ENCODE data around the gene STARD6. TPM values are rescaled to one million over a fixed set of nuclear protein-coding genes. Genes with fewer than 3 reads are reported as not detected.

The STARD6 gene
- polyA plus RNA-seq, 1 donor (not counting 4 experiments of a cell fraction or from before 2014, with no cell fraction given): 0.30 TPM

- H3K4me2 ChIP-seq (ENCODE audit: control insufficient read depth, extremely low read depth, insufficient read depth, low read depth, low read length): no peak overlapping the region
- dilution Hi-C loops (cut with MboI; ENCODE audit: extremely low pct_ligation_motif_present, low sequenced_read_pairs): no loop called here
- no peaks in the 10 kb centered on the region for H4K20me1 ChIP-seq (ENCODE audit: control insufficient read depth, extremely low read depth, insufficient read depth, low read length)
- no peak overlapping the region for H3K9ac ChIP-seq (ENCODE audit: control insufficient read depth, extremely low read depth, insufficient read depth, low read length)
- no peak overlapping the region for H3K27ac ChIP-seq (ENCODE audit: control insufficient read depth, insufficient read depth, low read length)
- no peaks in the 10 kb centered on the region for H3K79me2 ChIP-seq (ENCODE audit: control insufficient read depth, insufficient read depth, low read length)
- no peak for FAIRE-seq
- no peak for DNase-seq (ENCODE audit: low read depth, low spot score)
- no peak for TF ChIP-seq EZH2 (IDR thresholded peaks at IDR 0.05; ENCODE audit: low read length)
- TF ChIP-seq, protein P1, sequence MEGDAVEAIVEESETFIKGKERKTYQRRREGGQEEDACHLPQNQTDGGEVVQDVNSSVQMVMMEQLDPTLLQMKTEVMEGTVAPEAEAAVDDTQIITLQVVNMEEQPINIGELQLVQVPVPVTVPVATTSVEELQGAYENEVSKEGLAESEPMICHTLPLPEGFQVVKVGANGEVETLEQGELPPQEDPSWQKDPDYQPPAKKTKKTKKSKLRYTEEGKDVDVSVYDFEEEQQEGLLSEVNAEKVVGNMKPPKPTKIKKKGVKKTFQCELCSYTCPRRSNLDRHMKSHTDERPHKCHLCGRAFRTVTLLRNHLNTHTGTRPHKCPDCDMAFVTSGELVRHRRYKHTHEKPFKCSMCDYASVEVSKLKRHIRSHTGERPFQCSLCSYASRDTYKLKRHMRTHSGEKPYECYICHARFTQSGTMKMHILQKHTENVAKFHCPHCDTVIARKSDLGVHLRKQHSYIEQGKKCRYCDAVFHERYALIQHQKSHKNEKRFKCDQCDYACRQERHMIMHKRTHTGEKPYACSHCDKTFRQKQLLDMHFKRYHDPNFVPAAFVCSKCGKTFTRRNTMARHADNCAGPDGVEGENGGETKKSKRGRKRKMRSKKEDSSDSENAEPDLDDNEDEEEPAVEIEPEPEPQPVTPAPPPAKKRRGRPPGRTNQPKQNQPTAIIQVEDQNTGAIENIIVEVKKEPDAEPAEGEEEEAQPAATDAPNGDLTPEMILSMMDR (optimal IDR thresholded peaks at IDR 0.05 in 1 of 3, IDR thresholded peaks at IDR 0.05 in 1 of 3, conservative IDR thresholded peaks at IDR 0.05 in 1 of 3; ENCODE audit: extremely low read depth in 1 of 3, insufficient read depth in 2 of 3, low read length in 3 of 3): no peak
- H2AFZ ChIP-seq (ENCODE audit: control insufficient read depth, low read length): no peak overlapping the region
- H3K4me1 ChIP-seq (ENCODE audit: control insufficient read depth, extremely low read depth, insufficient read depth, low read length): no peaks in the 10 kb centered on the region
- H3K36me3 ChIP-seq (ENCODE audit: control insufficient read depth in 2 of 2, extremely low read depth in 1 of 2, insufficient read depth in 2 of 2, low read length in 2 of 2): no peaks in the 10 kb centered on the region
- no peak overlapping the region for H3K4me3 ChIP-seq (ENCODE audit: control insufficient read depth in 2 of 3, extremely low read depth in 1 of 3, insufficient read depth in 2 of 3, low read depth in 1 of 3, low read length in 3 of 3)
- no peaks in the 10 kb centered on the region for H3K27me3 ChIP-seq (ENCODE audit: control insufficient read depth, extremely low read depth, insufficient read depth, low read length)
- no peaks in the 10 kb centered on the region for H3K9me3 ChIP-seq (ENCODE audit: control insufficient read depth, low read depth, low read length)
- no peaks in the 10 kb centered on the region for H3K9me1 ChIP-seq (ENCODE audit: control insufficient read depth, extremely low read depth, insufficient read depth, low read length)
Measured at GRCh38 chr18:54381640-54382039, 24.0 kb upstream of the STARD6 start.

DNA sequence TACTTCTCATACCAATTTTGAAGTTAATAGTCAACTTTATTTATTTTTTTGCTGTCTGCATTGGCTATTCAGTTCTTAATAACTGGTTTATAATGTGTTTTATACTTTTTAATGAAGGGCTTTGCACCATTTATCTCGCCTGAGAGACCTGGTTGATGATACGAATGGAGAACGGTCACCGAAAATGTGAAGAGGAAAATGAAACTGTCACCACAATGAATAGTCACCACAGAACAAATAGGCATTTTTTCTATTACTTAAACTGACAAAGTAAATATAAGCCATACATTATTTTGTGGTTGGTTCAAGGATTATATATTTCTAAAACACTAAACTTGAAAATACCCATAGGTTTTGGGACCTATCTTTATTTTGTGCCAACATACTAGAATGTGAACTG is 20.4 kb upstream of the STARD6 start:
- Histone ChIP-seq H2AFZ (ENCODE audit: control insufficient read depth, low read length) (no peak overlapping the region), H3K27me3 (ENCODE audit: control insufficient read depth, extremely low read depth, insufficient read depth, low read length) (no peaks in the 10 kb centered on the region), H3K27ac (ENCODE audit: control insufficient read depth, insufficient read depth, low read length) (no peak overlapping the region), H3K9me3 (ENCODE audit: control insufficient read depth, low read depth, low read length) (no peaks in the 10 kb centered on the region), H3K36me3 (ENCODE audit: control insufficient read depth in 2 of 2, extremely low read depth in 1 of 2, insufficient read depth in 2 of 2, low read length in 2 of 2) (no peaks in the 10 kb centered on the region), H3K4me3 (ENCODE audit: control insufficient read depth in 2 of 3, extremely low read depth in 1 of 3, insufficient read depth in 2 of 3, low read depth in 1 of 3, low read length in 3 of 3) (no peak overlapping the region), H3K9ac (ENCODE audit: control insufficient read depth, extremely low read depth, insufficient read depth, low read length) (no peak overlapping the region), H3K4me1 (ENCODE audit: control insufficient read depth, extremely low read depth, insufficient read depth, low read length) (no peaks in the 10 kb centered on the region), H3K79me2 (ENCODE audit: control insufficient read depth, insufficient read depth, low read length) (no peaks in the 10 kb centered on the region), H3K4me2 (ENCODE audit: control insufficient read depth, extremely low read depth, insufficient read depth, low read depth, low read length) (no peak overlapping the region), H4K20me1 (ENCODE audit: control insufficient read depth, extremely low read depth, insufficient read depth, low read length) (no peaks in the 10 kb centered on the region), H3K9me1 (ENCODE audit: control insufficient read depth, extremely low read depth, insufficient read depth, low read length) (no peaks in the 10 kb centered on the region)
- FAIRE-seq (no peak), DNase-seq (ENCODE audit: low read depth, low spot score) (no peak)
- TF ChIP-seq, protein P1 (optimal IDR thresholded peaks at IDR 0.05 in 1 of 3, IDR thresholded peaks at IDR 0.05 in 1 of 3, conservative IDR thresholded peaks at IDR 0.05 in 1 of 3; ENCODE audit: extremely low read depth in 1 of 3, insufficient read depth in 2 of 3, low read length in 3 of 3): no peak
- no peak for TF ChIP-seq EZH2 (IDR thresholded peaks at IDR 0.05; ENCODE audit: low read length)
- dilution Hi-C loops (cut with MboI; ENCODE audit: extremely low pct_ligation_motif_present, low sequenced_read_pairs): no loop called here

Data from keratinocyte (primary cell).